HepG2 (cell line): ENCODE results near the gene MSMO1. TPM values are rescaled to one million over a fixed set of nuclear protein-coding genes. Genes with fewer than 3 reads are reported as not detected.
A peak's percentile ranks its signal among the peaks of the same experiment; 100 is the strongest.

Experiments used
- ATAC-seq: fragments of 200-7000 bp; cut with Tn5 transposase; 3 replicates; pipeline ENCODE4 v1.9.1; 2020; ENCODE audit warnings: mild to moderate bottlenecking, moderate library complexity
- BruUV-seq: library from RNA; stranded (reverse); fragments of 400-500 nt; replicated peaks from 2 replicates; lab custom pipeline; 2021; lab: Mats Ljungman, UMichigan
- CTCF ChIA-PET: fragments of 300-600 bp; formaldehyde crosslinking; extraction: SDS; loops from one replicate; lab custom pipeline; 2021; ENCODE audit warnings: low total read pairs, inconsistent platforms, low intra/inter-chr PET ratio; lab: Yijun Ruan, JAX
- POLR2A ChIA-PET: fragments of 350-600 bp; sonication (Branson Sonifier 250); formaldehyde crosslinking; loops from one replicate; lab custom pipeline; 2020; ENCODE audit warnings: antibody characterized with exemption, inconsistent platforms; lab: Yijun Ruan, JAX
- DNase-seq: peaks from one replicate; pipeline ENCODE4 v3.0.0-alpha.2; 2015; ENCODE audit warnings: low spot score
- FAIRE-seq: peaks from 3 replicates; lab custom pipeline; 2011; peaks lifted over from hg19 to GRCh38; lab: Jason Lieb, UNC
- H2AFZ ChIP-seq: one replicate; pipeline ENCODE4 v1.6.1; 2011; ENCODE audit warnings: low read length, inconsistent platforms
- H3K27ac ChIP-seq: fragments of 300-600 bp; 3 replicates; pipeline ENCODE4 v1.8.0; 2011; ENCODE audit warnings: mixed run types, mild to moderate bottlenecking, mixed read lengths, low read length, inconsistent platforms; ENCODE audit not compliant: insufficient read depth; ENCODE audit errors: extremely low read length
- H3K27me3 ChIP-seq, 2 experiments: fragments of 200-600 bp in 1 of 2; 2 replicates in 1 of 2; 3 replicates in 1 of 2; pipeline versions ENCODE4 v1.6.0 to v1.8.0; 2011; ENCODE audit warnings: low read length in 2 of 2, mild to moderate bottlenecking in 2 of 2, moderate library complexity in 2 of 2, inconsistent platforms in 1 of 2; ENCODE audit not compliant: insufficient read depth in 2 of 2, control insufficient read depth in 1 of 2
- H3K36me3 ChIP-seq, 2 experiments: fragments of 200-600 bp in 1 of 2; replicated peaks in 1 of 2; 2 replicates in 1 of 2; 3 replicates in 1 of 2; pipeline versions ENCODE4 v1.5.1 to v1.8.0; 2011; ENCODE audit warnings: low read length in 2 of 2, inconsistent platforms in 1 of 2; ENCODE audit not compliant: insufficient read depth in 2 of 2, control insufficient read depth in 1 of 2
- H3K4me1 ChIP-seq: 2 replicates; pipeline ENCODE4 v1.5.1; 2012; ENCODE audit warnings: low read length, inconsistent platforms; ENCODE audit not compliant: insufficient read depth
- H3K4me2 ChIP-seq: 2 replicates; pipeline ENCODE4 v1.6.0; 2011; ENCODE audit warnings: low read depth, low read length, inconsistent platforms
- H3K4me3 ChIP-seq, 3 experiments: fragments of 200-600 bp in 1 of 3; sonication (generic), shearing (Covaris generic) in 1 of 3; replicated peaks in 1 of 3; 2 replicates each; pipeline ENCODE4 v1.5.1; 2011 to 2016; ENCODE audit warnings: low read length in 3 of 3, inconsistent platforms in 2 of 3, low read depth in 2 of 3, mild to moderate bottlenecking in 2 of 3, control low read depth in 1 of 3, mixed read lengths in 1 of 3; ENCODE audit not compliant: insufficient read depth in 1 of 3
- H3K79me2 ChIP-seq: one replicate; pipeline ENCODE4 v1.6.1; 2011; ENCODE audit warnings: low read length, inconsistent platforms; ENCODE audit not compliant: insufficient read depth
- H3K9ac ChIP-seq: 2 replicates; pipeline ENCODE4 v1.6.0; 2011; ENCODE audit warnings: mild to moderate bottlenecking, low read depth, low read length, inconsistent platforms; ENCODE audit not compliant: insufficient read depth
- H3K9me3 ChIP-seq: 2 replicates; pipeline ENCODE4 v1.5.1; 2012; ENCODE audit warnings: mild to moderate bottlenecking, low read length
- H4K20me1 ChIP-seq: 2 replicates; pipeline ENCODE4 v1.6.0; 2011; ENCODE audit warnings: inconsistent platforms, mild to moderate bottlenecking, low read length, moderate library complexity; ENCODE audit not compliant: insufficient read depth
- DNMT1 ChIP-seq: sonication (generic); formaldehyde crosslinking; IDR thresholded peaks from 2 replicates; pipeline ENCODE4 v1.5.1; 2020; ENCODE audit warnings: mild to moderate bottlenecking, missing genetic modification reagents
- DPF2 ChIP-seq: sonication (generic); formaldehyde crosslinking; IDR thresholded peaks from 2 replicates; pipeline ENCODE4 v1.4.0; 2020; ENCODE audit warnings: mild to moderate bottlenecking, low read depth, missing genetic modification reagents, borderline replicate concordance
- FOXA1 ChIP-seq, 2 experiments: fragments of 450-650 bp in 1 of 2; sonication (generic) in 1 of 2; formaldehyde crosslinking in 1 of 2; IDR thresholded peaks; 2 replicates each; pipeline versions ENCODE4 v1.4.0 to v1.6.1; 2016 to 2020; ENCODE audit warnings: missing genetic modification reagents in 1 of 2
- HMGXB4 ChIP-seq, 2 experiments: sonication (generic) in 1 of 2; formaldehyde crosslinking in 1 of 2; IDR thresholded peaks; 2 replicates each; pipeline versions ENCODE4 v1.4.0 to v1.6.1; 2018 to 2020; ENCODE audit warnings: missing genetic modification reagents in 2 of 2, borderline replicate concordance in 1 of 2, low read depth in 1 of 2, mild to moderate bottlenecking in 1 of 2, missing biosample characterization in 1 of 2
- NFIC ChIP-seq: IDR thresholded peaks from 2 replicates; pipeline ENCODE4 v1.6.1; 2012; ENCODE audit warnings: mild to moderate bottlenecking, low read length, inconsistent platforms
- REL ChIP-seq: sonication (generic); formaldehyde crosslinking; conservative IDR thresholded peaks from 2 replicates; pipeline ENCODE4 v1.8.0; 2022; ENCODE audit warnings: mild to moderate bottlenecking, missing genetic modification reagents, moderate library complexity
- SNAPC2 ChIP-seq: sonication (generic); formaldehyde crosslinking; IDR thresholded peaks from 2 replicates; pipeline ENCODE4 v1.8.1; 2022; ENCODE audit warnings: mild to moderate bottlenecking, missing genetic modification reagents
- ZBTB33 ChIP-seq: sonication (generic); formaldehyde crosslinking; IDR thresholded peaks from 2 replicates; pipeline ENCODE4 v1.4.0; 2020; ENCODE audit warnings: missing genetic modification reagents
- ZNF574 ChIP-seq: sonication (generic); formaldehyde crosslinking; IDR thresholded peaks from 2 replicates; pipeline ENCODE4 v1.4.0; 2020; ENCODE audit warnings: missing genetic modification reagents
- ZNF761 ChIP-seq: sonication (generic); formaldehyde crosslinking; conservative IDR thresholded peaks from 2 replicates; pipeline ENCODE4 v1.4.0; 2020; ENCODE audit warnings: mild to moderate bottlenecking, missing genetic modification reagents
- WGBS: methylation state at CpG from one replicate; pipeline ENCODE4 v1.1.6; 2017; ENCODE audit warnings: low lambda C conversion rate; 5-methylcytosine and 5-hydroxymethylcytosine counted together
- in situ Hi-C: cut with HindIII; loops from 2 replicates; pipeline ENCODE4 v1.10.0; 2017; ENCODE audit warnings: low pct_unique_long_range_greater_than_20kb; ENCODE audit not compliant: extremely low pct_ligation_motif_present
- intact Hi-C: fragments of 100-400 bp; cut with micrococcal nuclease; formaldehyde crosslinking; loops from one replicate; pipeline ENCODE4 v1.10.0; 2022; ENCODE audit not compliant: unreplicated experiment
- polyA plus RNA-seq, 8 experiments: library from polyadenylated mRNA; depleted of rRNA in 3 of 8; stranded (reverse) in 7 of 8; unstranded in 1 of 8; fragments of >200 nt; fragmentation: Illumina TruSeq in 4 of 8; extraction: Trizol in 4 of 8; gene quantifications; 2 replicates each; pipeline versions ENCODE4 v1.2.1 to v1.2.3, GENCODE V29; 2011 to 2016; ENCODE audit warnings: low read depth in 4 of 8, missing spikeins in 1 of 8, mixed read lengths in 1 of 8; ENCODE audit not compliant: insufficient read depth in 1 of 8
- total RNA-seq, 5 experiments: library from RNA; depleted of rRNA; stranded (reverse); fragments of >200 nt; fragmentation: Illumina TruSeq; extraction: Trizol; gene quantifications; 2 replicates each; pipeline ENCODE4 v1.2.3, GENCODE V29; 2016; ENCODE audit warnings: low read depth in 1 of 5
- TF ChIP-seq, protein P1 (sequence below): IDR thresholded peaks from 2 replicates; pipeline ENCODE4 v1.6.1; 2018; ENCODE audit warnings: missing genetic modification reagents
- TF ChIP-seq, protein P2 (sequence below): sonication (generic); formaldehyde crosslinking; IDR thresholded peaks from 2 replicates; pipeline ENCODE4 v1.8.0; 2022; ENCODE audit warnings: missing genetic modification reagents, low read depth, mild to moderate bottlenecking, borderline replicate concordance

Gene MSMO1
- total and polyA plus RNA-seq, 2 of the 13 experiments (the other 11 are each of a cell fraction or from before 2014, with no cell fraction given): 98.1 to 216 TPM

GRCh38 chr4:165367040-165367439 is 39.6 kb downstream of the MSMO1 start:
- Histone ChIP-seq H3K27me3 (no peaks in the 10 kb centered on the region), H4K20me1 (no peaks in the 10 kb centered on the region), H3K9me3 (no peaks in the 10 kb centered on the region), H2AFZ (no peak overlapping the region), H3K79me2 (no peaks in the 10 kb centered on the region), H3K36me3 (no peaks in the 10 kb centered on the region), H3K27ac (peak overlapping the region; percentile 67), H3K4me3 (no peak overlapping the region; a peak in 1 of 6 replicates), H3K4me1 (peaks cover 83% of the 10 kb centered on the region), H3K9ac (no peak overlapping the region), H3K4me2 (0 out of 2 replicates have a peak overlapping the region, but pooled peaks have one; percentile 2)
- intact Hi-C loops: no loop called here
- DNase-seq (peak; percentile 77), FAIRE-seq (no peak), ATAC-seq (peak; percentile 55)
- 6% methylated on average over 4 of the region's 4 CpGs for WGBS
- in situ Hi-C loops: no loop called here
- CTCF ChIA-PET: no interaction called here
- POLR2A ChIA-PET: interaction anchor here (1.2 to 6.9 kb wide), 2 partner anchors 12 to 40 kb away, joined by 3 to 43 read pairs; partner anchors contain the start of genes CPE and MSMO1
- no TSS peak for BruUV-seq
- TF ChIP-seq SNAPC2 (CRISPR knock-in tag) (no peak), ZBTB33 (CRISPR knock-in tag) (0 out of 2 replicates have a peak, but pooled peaks have one; percentile 14), ZNF574 (CRISPR knock-in tag) (peak; percentile 69), NFIC (0 out of 2 replicates have a peak, but pooled peaks have one; percentile 21), ZNF761 (no peak), REL (CRISPR knock-in tag) (no peak), HMGXB4 (CRISPR knock-in tag; IDR thresholded peaks at IDR 0.05; ENCODE audit: borderline replicate concordance in 1 of 2, low read depth in 1 of 2) (no peak), DPF2 (CRISPR knock-in tag) (peak; percentile 30; the same call in 1 of the 2 replicates), FOXA1 (IDR thresholded peaks at IDR 0.05) (no peak), FOXA1 (CRISPR knock-in tag; IDR thresholded peaks at IDR 0.05) (0 out of 2 replicates have a peak, but pooled peaks have one; percentile 15), DNMT1 (no peak)
- TF ChIP-seq, protein P1, sequence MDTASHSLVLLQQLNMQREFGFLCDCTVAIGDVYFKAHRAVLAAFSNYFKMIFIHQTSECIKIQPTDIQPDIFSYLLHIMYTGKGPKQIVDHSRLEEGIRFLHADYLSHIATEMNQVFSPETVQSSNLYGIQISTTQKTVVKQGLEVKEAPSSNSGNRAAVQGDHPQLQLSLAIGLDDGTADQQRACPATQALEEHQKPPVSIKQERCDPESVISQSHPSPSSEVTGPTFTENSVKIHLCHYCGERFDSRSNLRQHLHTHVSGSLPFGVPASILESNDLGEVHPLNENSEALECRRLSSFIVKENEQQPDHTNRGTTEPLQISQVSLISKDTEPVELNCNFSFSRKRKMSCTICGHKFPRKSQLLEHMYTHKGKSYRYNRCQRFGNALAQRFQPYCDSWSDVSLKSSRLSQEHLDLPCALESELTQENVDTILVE (CRISPR knock-in tag): no peak; the same call in 1 of the 2 replicates
- TF ChIP-seq, protein P2, sequence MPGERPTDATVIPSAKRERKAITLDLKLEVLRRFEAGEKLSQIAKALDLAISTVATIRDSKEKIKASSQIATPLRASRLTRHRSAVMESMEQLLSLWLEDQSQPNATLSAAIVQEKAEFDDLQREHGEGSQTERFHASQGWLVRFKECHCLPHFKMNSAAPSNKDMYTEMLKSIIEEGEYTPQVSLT (CRISPR knock-in tag): no peak
